GM21576 (cell line): ENCODE results near the gene HOXD10.

Source experiments
- ATAC-seq: cut with Tn5 transposase; IDR thresholded peaks from one replicate; pipeline ENCODE4 v1.9.1; 2021; ENCODE audit warnings: mild to moderate bottlenecking, moderate library complexity; ENCODE audit not compliant: unreplicated experiment

The HOXD10 gene

GRCh38 chr2:176115883-176116813 is at the start of gene HOXD10:
TSS of gene HOXD10 (plus strand) at chr2:176116778. CDS start at chr2:176116834, 56 bp downstream.
- no peak for ATAC-seq

- no peak for ATAC-seq
Measured at GRCh38 chr2:176067589-176068418, 48.8 kb upstream of the HOXD10 start.

- ATAC-seq, result no peak
Measured at GRCh38 chr2:176068419-176068832, 48.2 kb upstream of the HOXD10 start.

GRCh38 chr2:176071330-176072291 is 45.0 kb upstream of the HOXD10 start:
- ATAC-seq, result no peak

- ATAC-seq, result no peak
Measured at GRCh38 chr2:176072292-176072669, 44.3 kb upstream of the HOXD10 start.

GRCh38 chr2:176072951-176073904 is 43.4 kb upstream of the HOXD10 start:
- no peak for ATAC-seq

GRCh38 chr2:176074919-176075425 is 41.6 kb upstream of the HOXD10 start:
- ATAC-seq, result no peak

GRCh38 chr2:176075481-176075880 is 41.1 kb upstream of the HOXD10 start:
- no peak for ATAC-seq

- ATAC-seq, result no peak
Measured at GRCh38 chr2:176076063-176076462, 40.5 kb upstream of the HOXD10 start.

- no peak for ATAC-seq
Measured at GRCh38 chr2:176076796-176077195, 39.8 kb upstream of the HOXD10 start.

GRCh38 chr2:176078541-176079284 is 37.9 kb upstream of the HOXD10 start:
- ATAC-seq, result no peak

GRCh38 chr2:176079285-176079830 is 37.2 kb upstream of the HOXD10 start:
- ATAC-seq, result no peak

GRCh38 chr2:176079831-176080539 is 36.6 kb upstream of the HOXD10 start:
- ATAC-seq, result no peak

- no peak for ATAC-seq
Measured at GRCh38 chr2:176080540-176081375, 35.8 kb upstream of the HOXD10 start.

- ATAC-seq, result no peak
Measured at GRCh38 chr2:176081376-176081836, 35.2 kb upstream of the HOXD10 start.

GRCh38 chr2:176081837-176082524 is 34.6 kb upstream of the HOXD10 start:
- no peak for ATAC-seq
